Nephron (organoid): ENCODE results near the gene CEP128.

ENCODE experiments used
- H3K27ac Mint-ChIP-seq, 3 experiments: 2 replicates each; pipeline ENCODE4 v1.8.0; 2020; ENCODE audit warnings: mixed read lengths in 3 of 3, mild to moderate bottlenecking in 2 of 3, moderate library complexity in 1 of 3
- H3K27me3 Mint-ChIP-seq: 2 replicates; pipeline ENCODE4 v1.8.0; 2021; ENCODE audit warnings: low read depth, mild to moderate bottlenecking, moderate library complexity, mixed read lengths
- H3K36me3 Mint-ChIP-seq: 2 replicates; pipeline ENCODE4 v1.8.0; 2020; ENCODE audit warnings: low read depth, mixed read lengths
- H3K4me1 Mint-ChIP-seq: 2 replicates; pipeline ENCODE4 v1.8.0; 2020; ENCODE audit warnings: mixed read lengths
- H3K4me3 Mint-ChIP-seq, 3 experiments: 2 replicates each; pipeline ENCODE4 v1.8.0; 2020; ENCODE audit warnings: mild to moderate bottlenecking in 3 of 3, mixed read lengths in 3 of 3, moderate library complexity in 2 of 3
- H3K9me3 Mint-ChIP-seq: 2 replicates; pipeline ENCODE4 v1.8.0; 2020; ENCODE audit warnings: mixed read lengths
- TF ChIP-seq, protein P1 (sequence below), 3 experiments: fragments of 200-600 bp; sonication (generic); IDR thresholded peaks; one replicate each; pipeline ENCODE4 v1.5.0; 2021; ENCODE audit warnings: antibody characterized with exemption in 3 of 3; ENCODE audit not compliant: unreplicated experiment in 3 of 3

Gene CEP128

DNA sequence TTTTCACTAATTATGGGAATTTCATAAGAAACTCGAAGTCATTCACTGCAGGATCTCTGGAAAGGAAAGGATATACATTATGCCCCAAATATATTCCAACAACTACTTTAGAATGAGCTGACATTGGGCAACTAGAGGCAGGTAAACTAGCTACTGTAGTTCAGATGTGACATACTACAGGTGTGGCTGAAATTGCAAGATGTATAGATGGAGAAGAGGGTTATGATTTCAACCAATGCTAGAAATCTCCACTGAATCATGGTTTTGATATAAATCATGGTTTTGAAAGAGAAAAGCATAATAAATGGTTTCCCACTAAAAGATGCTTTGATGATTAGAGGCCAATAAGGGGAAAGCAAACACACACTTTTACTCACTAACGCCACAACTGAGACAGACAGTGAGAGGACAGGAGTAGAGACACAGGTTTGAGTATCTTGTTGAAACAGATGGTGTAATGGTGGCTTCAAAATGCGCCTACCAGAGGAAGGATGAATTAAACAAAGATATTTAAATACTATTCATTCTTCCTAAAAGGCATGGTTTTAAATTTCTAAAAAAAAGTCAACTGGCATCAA lies 434.2 kb downstream of the CEP128 start:
- H3K4me1 Mint-ChIP-seq, result no peaks in the 10 kb centered on the region
- H3K27me3 Mint-ChIP-seq, result no peaks in the 10 kb centered on the region
- TF ChIP-seq, protein P1, sequence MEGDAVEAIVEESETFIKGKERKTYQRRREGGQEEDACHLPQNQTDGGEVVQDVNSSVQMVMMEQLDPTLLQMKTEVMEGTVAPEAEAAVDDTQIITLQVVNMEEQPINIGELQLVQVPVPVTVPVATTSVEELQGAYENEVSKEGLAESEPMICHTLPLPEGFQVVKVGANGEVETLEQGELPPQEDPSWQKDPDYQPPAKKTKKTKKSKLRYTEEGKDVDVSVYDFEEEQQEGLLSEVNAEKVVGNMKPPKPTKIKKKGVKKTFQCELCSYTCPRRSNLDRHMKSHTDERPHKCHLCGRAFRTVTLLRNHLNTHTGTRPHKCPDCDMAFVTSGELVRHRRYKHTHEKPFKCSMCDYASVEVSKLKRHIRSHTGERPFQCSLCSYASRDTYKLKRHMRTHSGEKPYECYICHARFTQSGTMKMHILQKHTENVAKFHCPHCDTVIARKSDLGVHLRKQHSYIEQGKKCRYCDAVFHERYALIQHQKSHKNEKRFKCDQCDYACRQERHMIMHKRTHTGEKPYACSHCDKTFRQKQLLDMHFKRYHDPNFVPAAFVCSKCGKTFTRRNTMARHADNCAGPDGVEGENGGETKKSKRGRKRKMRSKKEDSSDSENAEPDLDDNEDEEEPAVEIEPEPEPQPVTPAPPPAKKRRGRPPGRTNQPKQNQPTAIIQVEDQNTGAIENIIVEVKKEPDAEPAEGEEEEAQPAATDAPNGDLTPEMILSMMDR (IDR thresholded peaks at IDR 0.05; ENCODE audit: unreplicated experiment in 3 of 3), result no peak
- no peaks in the 10 kb centered on the region for H3K36me3 Mint-ChIP-seq
- H3K9me3 Mint-ChIP-seq, result peaks cover 11% of the 10 kb centered on the region
- H3K4me3 Mint-ChIP-seq, result no peak overlapping the region
- no peak overlapping the region for H3K27ac Mint-ChIP-seq

DNA sequence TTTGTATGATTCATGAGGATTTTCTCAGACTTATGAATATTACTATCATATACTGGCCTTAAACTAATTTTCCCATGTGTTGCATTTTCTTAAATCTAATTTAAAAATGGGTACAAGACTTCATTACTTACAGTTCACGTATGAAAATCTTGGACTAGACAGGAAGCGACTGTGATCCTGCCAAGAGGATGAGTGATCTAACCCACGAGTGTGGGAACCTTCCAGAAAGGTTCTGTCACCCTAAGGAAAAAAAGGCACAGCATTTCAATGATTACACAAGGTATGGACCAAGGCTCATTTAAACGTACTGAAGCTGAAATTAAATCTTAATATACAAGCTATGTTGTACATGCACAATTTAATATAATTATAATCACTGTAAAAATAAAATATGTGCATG lies 436.8 kb downstream of the CEP128 start:
- TF ChIP-seq, protein P1 (IDR thresholded peaks at IDR 0.05; ENCODE audit: unreplicated experiment in 3 of 3), result no peak
- H3K4me3 Mint-ChIP-seq, result no peak overlapping the region
- no peak overlapping the region for H3K27ac Mint-ChIP-seq
- H3K27me3 Mint-ChIP-seq, result no peaks in the 10 kb centered on the region
- H3K36me3 Mint-ChIP-seq, result no peaks in the 10 kb centered on the region
- H3K4me1 Mint-ChIP-seq, result no peaks in the 10 kb centered on the region
- peaks cover 3% of the 10 kb centered on the region for H3K9me3 Mint-ChIP-seq

DNA sequence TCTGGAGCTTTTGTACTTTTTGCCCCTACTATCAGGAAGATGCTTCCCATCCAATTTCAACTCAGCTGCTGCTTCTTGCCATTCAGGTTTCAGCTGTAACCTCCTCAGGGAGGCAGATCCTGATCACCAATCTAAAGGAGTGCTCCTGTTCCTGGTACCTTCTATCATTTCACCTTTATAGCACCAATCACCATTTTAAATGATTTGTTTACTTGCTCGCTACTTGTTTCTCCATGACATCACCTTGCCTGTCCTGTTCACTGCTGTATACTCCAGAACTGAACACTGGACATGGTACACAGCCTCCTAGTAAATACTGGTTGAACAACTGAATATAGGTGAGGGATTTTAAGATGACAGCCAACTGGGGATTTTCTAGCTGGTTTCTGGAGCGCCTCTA lies 443.0 kb downstream of the CEP128 start:
- Mint-ChIP-seq H3K4me3 (no peak overlapping the region), H3K27ac (no peak overlapping the region), H3K27me3 (no peaks in the 10 kb centered on the region), H3K36me3 (no peaks in the 10 kb centered on the region), H3K4me1 (no peaks in the 10 kb centered on the region), H3K9me3 (no peaks in the 10 kb centered on the region)
- TF ChIP-seq, protein P1 (IDR thresholded peaks at IDR 0.05; ENCODE audit: unreplicated experiment in 3 of 3), result no peak

DNA sequence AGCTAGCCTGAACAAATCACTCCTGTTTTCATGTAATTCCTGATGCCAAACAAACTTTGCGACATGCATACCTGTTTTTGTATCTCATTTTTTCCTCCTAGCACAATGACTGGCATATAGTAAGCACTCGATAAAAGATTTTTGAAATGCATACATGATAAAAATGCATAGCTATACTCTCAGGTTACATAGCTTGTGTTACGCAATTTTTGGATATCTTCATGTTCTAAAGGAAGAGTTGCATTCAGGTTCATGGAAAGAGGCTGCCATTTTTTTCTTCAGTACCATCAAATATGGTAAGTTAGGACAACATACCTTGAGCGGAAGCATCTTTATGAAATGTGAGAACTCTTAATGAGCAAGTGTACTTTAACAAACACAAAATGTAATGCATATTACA lies 445.4 kb downstream of the CEP128 start:
- Mint-ChIP-seq H3K27me3 (no peaks in the 10 kb centered on the region), H3K4me1 (peaks cover 10% of the 10 kb centered on the region), H3K36me3 (no peaks in the 10 kb centered on the region), H3K4me3 (no peak overlapping the region), H3K27ac (no peak overlapping the region), H3K9me3 (no peaks in the 10 kb centered on the region)
- TF ChIP-seq, protein P1 (IDR thresholded peaks at IDR 0.05; ENCODE audit: unreplicated experiment in 3 of 3), result no peak

DNA sequence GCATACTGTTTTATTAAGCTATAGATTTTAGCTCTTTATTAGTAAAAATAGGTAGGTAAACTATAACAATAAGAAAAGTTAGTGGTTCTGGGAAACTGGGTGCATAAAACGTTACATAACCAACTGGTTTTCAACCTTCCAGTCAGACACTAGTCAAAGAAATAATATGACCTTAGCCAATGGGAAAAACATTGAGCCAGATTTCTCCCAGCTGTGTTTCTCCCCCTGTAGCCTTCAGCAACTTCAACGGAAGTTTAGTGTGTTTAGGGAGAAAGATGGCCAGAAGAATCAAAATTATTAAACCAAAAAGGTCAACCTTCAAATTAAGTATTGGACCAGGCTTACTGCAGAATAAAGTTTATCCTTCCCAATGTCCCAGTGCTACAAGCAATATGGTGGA lies 446.8 kb downstream of the CEP128 start:
- Mint-ChIP-seq H3K36me3 (no peaks in the 10 kb centered on the region), H3K9me3 (no peaks in the 10 kb centered on the region), H3K27ac (no peak overlapping the region), H3K4me3 (no peak overlapping the region), H3K27me3 (no peaks in the 10 kb centered on the region), H3K4me1 (peaks cover 12% of the 10 kb centered on the region)
- TF ChIP-seq, protein P1 (IDR thresholded peaks at IDR 0.05; ENCODE audit: unreplicated experiment in 3 of 3), result no peak

DNA sequence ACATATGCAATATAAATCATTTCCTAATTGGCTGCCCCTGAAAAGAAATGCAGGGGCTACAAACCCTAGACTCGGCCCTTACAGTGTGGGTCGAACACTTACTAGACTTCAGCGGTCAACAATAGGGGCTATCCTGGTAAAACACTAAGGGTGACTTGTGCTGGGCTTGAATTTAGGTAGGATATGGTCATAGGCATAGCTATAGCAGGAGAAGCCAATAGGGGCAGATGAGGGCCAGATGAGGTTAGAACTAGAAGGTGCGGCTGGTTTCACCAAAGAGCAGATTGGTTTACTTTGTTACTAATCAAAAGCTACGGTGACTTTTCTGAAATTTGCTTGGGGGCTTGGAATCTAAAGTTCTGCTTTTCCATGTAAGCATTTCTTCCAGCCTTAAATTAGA lies 447.9 kb downstream of the CEP128 start:
- no peak overlapping the region for H3K4me3 Mint-ChIP-seq
- H3K9me3 Mint-ChIP-seq, result no peaks in the 10 kb centered on the region
- H3K4me1 Mint-ChIP-seq, result peaks cover 12% of the 10 kb centered on the region
- no peaks in the 10 kb centered on the region for H3K27me3 Mint-ChIP-seq
- no peaks in the 10 kb centered on the region for H3K36me3 Mint-ChIP-seq
- H3K27ac Mint-ChIP-seq, result no peak overlapping the region
- TF ChIP-seq, protein P1 (IDR thresholded peaks at IDR 0.05; ENCODE audit: unreplicated experiment in 3 of 3), result no peak
